GM10847 (cell line): ENCODE measurements around the gene SHISAL2A.

Experiments
- POLR2A ChIP-seq: IDR thresholded peaks from 2 replicates; pipeline ENCODE4 v1.6.1; 2011; ENCODE audit not compliant: insufficient read length; ENCODE audit errors: extremely low read depth

SHISAL2A gene

DNA sequence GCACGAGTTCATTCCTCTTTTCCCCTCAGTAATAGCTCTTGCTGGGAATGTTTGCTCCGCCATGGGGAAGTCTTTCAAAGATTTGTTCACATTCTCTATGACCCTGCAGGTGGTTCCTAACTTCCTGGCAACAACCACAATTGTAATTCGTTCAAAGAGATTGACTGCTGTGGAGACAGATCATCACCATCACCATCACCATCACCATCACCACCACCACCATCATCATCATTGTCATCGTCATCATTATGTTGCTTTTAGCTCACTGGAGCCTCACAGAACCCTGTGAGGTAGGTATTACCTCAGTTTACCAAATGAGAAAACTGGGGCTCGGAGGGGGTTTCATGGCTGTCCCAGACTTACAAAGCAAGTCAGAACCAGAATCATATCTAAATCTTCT, 34.3 kb downstream of the SHISAL2A start:
- no peak for TF ChIP-seq POLR2A

DNA sequence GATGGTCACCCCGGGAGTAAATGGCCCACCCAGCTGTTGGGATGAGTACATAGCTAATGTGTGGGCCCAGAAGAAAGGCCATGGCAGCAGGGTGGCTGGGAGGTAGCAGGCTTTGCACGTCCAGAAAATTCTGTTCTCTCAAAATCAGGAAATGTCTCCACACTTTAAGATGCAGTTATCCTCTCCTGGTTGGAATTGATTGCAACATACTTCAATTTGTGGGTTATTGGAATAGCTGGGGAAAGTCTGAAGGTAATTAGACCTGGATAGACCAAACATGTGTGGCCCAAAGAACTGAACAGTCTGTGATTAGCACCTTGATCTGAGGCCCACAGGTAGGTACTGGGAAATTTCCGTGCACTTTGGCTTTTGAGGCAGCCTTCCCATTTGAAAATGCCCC, 35.0 kb downstream of the SHISAL2A start:
- TF ChIP-seq POLR2A = no peak

DNA sequence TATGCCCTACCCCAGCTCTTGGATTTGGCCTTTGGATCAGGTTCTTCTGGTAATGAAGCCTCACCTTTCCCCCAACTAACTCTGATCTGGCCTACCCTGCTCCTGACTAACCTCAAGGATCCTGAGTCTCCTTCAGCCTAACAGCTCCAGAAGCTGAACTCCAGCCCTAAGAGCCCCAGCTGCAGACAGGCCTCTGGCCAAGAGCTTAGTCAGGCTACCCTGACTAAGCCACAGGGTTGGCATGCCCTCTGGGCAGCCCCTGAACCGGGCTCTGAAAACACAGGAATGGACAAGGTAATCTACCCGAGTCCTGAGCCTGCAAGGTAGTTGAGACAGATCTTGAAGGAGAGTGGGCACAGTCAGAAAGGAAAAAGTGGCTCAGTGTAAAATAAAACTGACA, 35.7 kb downstream of the SHISAL2A start:
- TF ChIP-seq POLR2A = no peak

DNA sequence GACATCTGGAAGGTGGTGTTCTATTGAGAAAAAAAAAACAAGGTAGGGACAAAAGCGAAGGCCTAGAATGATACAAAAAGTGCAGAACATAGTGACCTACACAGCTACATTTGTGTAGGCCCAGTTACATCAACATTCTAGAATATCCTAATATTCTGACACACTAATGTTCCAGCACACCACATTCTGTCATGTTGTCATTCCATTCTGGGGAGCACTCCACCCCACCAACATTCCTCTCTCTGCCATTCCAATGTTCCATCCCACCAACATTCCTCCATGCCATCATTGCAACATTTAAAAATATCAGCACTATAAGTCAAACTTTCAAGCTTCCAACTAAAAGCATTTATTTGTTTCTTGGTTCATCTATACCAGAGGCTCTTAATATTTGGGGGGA, 36.7 kb downstream of the SHISAL2A start:
- no peak for TF ChIP-seq POLR2A

DNA sequence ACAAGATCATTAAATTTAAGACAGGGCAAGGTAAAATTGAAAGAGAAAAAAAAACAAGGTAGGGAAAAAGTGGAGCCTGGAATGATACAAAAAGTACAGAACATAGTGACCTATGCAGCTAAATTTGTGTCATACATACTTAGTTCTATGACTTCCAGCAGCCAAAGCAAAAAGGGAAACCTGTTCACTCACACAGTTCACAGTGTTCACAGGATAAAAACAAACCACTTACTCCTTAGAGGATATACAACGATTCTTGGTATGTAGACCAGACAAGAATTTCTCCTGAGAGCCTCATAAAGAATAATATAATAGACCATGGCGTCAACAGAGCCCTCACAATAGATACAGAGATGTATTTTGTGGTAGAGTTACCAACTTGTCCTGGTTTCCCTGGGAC, 37.6 kb downstream of the SHISAL2A start:
- TF ChIP-seq POLR2A = no peak

DNA sequence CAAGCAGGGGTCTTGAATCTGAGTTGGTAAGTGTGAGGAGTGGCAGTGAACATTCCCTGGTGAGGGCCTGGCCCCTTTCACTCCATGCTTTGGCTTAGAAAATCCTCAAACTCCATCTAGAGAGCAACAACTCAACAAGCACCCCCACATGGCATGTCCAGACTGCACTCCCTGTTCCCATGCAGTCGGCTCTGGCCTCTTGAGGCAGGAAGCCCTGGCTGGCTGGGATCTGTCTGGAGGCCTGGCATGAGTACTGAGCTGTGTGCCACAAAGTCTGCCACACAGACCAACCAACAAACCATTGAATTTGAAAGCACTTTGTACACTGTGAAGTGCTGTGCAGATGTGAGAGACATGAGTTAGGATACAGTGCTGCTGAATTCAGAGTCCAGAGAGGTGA, 40.0 kb downstream of the SHISAL2A start:
- no peak for TF ChIP-seq POLR2A

DNA sequence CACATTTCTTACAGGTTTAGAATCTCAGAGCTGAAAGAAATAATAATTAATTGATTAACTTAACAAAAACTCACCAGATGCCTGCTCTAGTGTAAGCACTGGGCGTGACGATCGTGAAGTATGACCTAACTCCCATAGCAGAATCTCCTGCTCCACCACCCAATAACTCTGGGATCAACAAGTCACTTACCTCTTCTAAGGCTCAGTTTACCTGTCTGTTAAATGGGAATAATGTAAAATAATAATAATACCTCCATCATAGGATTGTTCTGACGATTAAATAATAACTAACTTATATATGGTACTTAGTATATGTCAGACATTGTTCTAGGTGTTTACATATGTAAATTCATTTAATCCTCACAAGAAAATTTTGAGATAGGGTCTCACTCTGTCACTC, 40.5 kb downstream of the SHISAL2A start:
- no peak for TF ChIP-seq POLR2A

DNA sequence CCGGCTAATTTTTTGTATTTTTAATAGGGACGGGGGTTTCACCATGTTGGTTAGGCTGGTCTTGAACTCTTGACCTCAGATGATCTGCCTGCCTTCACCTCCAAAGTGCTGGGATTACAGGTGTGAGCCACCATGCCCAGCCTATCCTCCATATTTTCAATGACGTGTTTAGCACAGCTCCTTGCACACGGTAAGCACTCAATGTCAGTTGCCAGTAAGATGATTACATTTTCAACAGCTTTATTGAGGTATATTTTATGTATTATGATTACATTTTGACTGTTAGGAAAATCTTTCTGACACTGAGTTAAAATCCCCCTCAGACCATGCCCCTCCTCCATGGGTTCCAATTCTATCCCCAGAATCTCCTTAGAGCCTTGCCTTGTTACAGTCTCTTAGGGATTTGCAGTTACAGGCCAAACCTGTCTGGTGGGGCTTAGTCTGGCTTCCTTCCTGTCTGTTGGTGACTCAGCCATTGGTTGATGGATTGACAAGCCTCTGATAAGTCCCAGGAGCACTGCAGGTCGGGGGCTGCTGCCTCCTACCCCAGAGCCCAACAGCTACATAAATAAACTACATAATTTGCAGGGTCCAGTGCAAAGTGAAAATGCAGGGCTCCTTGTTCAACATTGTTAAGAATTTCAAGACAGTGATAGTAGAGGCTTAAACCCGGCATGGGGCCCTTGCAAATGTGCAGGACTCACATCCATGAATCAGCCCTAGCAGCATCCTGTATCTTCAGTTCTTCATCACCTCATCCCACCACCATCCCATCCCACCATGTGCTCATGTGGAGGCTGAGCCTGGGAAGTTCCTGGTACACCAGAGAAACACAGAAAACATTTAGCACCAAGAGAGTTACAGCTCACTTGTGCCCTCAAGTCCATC, 41.8 kb downstream of the SHISAL2A start:
- no peak for TF ChIP-seq POLR2A

DNA sequence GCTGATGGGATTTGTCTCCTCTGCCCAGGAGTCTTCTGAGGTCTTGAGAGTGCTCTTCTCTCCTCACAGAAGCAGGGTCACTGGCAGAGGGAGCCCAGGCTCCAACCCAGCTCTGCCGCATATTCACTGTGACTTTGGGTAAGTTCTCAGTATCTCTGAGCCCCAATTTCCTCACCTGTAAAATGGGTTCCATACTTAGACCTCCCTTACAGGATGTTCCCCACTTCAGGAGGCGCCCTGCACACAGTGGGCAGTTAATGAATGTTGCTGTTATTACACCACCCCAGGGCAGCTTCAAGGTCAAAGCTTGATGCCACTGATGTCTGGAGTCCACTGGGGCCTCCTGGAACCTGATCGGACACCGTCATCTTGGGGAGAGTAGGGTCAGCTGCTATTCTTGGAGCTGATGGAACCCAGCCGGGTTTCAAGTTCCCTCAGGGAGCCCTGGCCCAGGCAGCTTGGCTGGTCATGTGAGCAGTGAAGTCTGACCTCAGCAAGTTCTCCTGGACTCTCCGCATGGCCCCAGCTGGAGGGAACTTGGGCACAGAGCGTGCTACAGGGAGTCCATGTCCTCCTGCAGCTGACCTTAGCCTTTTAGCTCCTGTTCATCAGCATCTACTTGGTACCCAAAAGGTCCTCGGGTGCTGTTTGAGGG, 43.4 kb downstream of the SHISAL2A start:
- TF ChIP-seq POLR2A = no peak

DNA sequence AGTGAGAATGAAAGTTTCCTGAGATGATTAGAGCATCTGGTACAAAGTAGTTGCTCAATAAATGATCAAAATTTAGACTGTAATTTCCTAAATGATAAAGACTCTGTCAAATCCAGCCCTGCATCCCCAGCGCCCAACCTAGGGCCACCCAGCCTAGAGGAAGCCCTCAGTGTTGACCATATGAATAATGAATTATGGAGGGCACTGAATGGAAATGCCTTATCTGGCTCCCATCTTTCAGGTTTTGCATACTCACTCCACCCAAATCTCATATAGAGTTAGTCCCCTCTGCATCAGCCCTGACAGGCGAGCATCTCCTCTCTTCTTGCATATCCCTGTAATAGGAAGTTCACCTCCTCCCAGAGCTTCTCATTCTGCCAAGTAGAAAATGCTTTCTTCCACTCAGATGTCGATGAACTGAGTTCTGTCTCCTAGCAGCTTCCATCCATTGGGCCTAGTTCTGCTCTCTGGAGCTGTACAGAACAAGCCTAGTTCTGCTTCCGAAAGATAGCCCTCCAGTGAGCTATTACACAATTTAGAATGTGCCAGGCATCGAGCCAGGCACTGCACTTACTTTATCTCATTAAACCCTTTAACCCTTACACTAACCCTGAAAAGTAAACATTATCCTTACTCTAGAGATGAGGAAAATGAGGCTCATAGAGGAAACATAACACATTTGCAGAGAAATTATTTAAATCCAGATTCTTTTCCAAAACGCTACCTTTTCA, 44.3 kb downstream of the SHISAL2A start:
- TF ChIP-seq POLR2A = no peak

DNA sequence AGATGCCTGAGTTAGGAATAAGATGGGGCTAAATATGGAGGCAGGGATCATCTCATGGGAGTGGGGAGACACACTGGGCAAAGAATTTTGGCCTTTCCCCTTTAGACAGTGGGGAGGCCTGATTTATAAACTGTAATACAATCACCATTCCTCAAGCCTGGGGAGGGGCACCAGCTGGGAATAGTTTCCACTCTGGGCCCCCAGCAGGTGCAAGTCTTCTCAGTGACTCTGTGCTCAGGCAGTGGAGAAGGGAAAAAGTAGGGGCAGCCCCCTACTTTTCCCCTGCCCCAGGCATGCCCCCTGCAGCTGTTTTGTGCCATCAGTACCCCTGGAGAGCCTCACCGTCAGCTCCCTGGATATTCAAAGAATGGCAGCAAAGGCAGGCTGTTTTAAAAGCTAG, 46.1 kb downstream of the SHISAL2A start:
- TF ChIP-seq POLR2A = no peak

DNA sequence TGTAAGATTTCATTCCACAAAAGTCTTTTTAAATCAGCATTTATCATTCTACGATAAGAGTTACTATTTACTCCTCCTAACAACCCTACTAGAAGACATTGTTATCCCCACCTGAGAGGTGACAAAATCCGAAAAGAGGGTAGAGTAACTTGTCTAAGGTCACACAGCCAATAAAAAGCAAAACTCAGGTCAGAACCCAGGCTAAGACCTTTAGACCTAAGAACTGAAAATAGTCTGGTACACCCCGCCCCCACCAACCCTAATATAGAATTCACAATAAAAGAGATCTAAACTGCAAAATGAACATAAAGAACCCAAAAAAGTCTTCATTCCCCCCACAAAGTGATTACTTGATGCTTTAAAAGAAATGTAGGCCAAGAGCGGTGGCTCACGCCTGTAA, 46.5 kb downstream of the SHISAL2A start:
- no peak for TF ChIP-seq POLR2A

DNA sequence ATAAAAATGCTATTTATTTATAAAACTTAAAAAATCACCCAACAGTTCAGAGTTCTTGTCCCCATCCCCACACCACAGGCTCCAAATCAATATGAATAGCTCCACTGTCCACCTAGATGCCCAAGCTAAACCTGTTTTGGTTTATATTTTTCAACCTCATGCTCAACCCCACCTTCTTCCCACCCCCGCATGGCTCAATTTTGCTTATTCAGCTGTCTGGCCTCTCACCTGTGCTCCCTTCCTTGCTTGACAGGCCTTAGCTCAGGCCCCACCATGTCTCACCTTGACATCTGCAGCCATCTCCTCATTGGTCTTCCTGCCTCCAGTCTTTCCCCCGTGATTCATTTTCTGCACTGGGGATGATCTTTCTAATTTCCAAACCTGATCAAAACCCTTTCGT, 47.4 kb downstream of the SHISAL2A start:
- TF ChIP-seq POLR2A = no peak

DNA sequence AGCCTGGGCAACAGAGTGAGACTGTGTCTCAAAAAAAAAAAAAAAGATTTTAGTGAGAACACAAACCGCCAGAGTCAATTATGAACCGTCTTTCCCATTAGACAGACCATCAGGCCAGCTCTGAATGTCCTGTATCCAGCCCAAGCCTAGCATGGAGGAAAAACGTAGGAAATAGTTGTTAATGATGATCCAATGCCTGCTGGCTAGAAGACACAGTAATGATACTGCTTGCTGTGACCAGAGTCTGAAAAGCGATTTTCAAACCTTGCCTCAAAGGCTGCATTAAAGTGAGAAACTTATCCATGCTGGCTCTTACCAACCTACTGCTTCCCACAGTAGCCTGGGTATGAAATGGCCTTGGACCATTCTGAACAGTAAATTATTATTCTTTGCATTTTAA, 48.2 kb downstream of the SHISAL2A start:
- TF ChIP-seq POLR2A = no peak

DNA sequence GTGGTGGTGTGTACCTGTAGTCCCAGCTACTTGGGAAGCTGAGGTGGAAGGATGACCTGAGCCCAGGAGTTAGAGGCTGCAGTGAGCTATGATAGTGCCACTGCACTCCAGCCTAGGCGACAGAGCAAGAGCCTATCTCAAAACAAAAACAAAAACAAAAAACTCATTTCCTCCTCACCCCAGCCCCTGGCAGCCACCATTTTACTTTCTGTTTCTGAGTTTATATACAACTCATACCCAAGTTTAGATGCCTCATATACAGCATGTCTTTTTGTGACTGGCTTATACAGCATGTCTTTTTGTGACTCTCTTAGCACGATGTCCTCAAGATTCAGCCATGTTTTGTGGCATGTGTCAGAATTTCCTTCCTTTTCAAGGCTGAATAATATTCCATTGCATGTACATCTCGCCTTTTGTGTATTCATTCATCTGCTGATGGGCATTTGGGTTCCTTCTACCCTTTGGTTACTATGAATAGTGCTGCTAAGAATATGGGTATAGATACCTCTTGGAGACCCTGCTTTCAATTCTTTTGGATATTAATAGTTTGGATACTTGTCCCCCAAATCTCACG, 50.5 kb downstream of the SHISAL2A start:
- TF ChIP-seq POLR2A = no peak

DNA sequence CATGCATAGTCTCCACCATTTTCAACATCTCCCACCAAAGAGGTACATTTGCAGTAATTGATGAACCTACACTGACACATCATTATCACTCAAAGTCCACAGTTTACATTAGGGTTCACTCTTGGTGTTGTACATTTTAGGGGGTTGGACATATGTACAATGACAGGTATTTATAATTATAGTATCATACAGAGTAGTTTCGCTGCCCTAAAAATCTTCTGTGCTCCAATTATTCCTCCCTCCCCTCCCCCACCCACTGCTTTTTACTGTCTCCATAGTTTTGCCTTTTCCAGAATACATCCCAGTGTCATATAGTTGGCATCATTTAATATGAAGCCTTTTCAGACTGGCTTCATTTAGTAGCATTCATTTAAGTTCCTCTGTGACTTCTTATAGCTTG, 51.6 kb downstream of the SHISAL2A start:
- TF ChIP-seq POLR2A = no peak
